Measurements from ENCODE around the gene TEKTIP1.
"Not testable (repeated sequence)": the region's sequence is repeated elsewhere in the genome, so short reads cannot be mapped to it uniquely, and the experiment has no call there.

TEKTIP1 gene

DNA sequence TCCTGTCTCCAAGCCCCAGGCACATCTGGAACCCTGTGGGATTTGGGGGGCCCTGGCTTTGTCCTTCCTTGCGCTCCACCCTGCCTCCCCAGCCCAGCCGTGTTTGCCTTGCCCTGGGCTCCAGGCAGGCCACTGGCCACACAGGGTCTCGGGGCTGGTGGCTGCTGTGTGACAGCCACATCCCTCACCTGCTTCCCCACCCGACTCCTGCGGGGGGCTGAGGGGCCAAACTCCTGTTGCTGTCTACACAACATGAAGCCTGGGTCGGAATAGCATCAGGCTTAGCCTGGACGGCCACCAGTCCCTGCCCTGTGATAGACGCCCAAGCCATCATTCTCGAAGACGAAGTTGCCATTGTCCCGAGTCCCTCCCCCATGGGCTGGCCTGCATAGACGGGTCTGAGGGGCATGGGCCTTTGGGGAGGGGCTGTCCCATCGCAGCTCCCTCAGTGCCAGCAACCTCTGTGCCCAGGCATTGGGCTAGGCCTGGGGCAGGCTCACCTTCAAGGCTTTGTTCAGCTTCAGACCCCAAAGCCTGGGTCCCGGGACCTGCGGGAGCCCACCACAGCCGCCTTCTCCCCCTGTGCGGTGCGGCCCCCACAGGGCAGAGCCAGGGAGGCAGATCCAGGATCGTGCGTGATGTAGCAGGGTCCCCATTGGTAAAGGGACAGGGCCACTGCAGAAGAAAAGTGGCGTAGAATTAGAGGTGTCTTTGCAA lies 15.5 kb upstream of the TEKTIP1 start:
- no peak for DNase-seq (ENCODE audit: low read depth)

DNA sequence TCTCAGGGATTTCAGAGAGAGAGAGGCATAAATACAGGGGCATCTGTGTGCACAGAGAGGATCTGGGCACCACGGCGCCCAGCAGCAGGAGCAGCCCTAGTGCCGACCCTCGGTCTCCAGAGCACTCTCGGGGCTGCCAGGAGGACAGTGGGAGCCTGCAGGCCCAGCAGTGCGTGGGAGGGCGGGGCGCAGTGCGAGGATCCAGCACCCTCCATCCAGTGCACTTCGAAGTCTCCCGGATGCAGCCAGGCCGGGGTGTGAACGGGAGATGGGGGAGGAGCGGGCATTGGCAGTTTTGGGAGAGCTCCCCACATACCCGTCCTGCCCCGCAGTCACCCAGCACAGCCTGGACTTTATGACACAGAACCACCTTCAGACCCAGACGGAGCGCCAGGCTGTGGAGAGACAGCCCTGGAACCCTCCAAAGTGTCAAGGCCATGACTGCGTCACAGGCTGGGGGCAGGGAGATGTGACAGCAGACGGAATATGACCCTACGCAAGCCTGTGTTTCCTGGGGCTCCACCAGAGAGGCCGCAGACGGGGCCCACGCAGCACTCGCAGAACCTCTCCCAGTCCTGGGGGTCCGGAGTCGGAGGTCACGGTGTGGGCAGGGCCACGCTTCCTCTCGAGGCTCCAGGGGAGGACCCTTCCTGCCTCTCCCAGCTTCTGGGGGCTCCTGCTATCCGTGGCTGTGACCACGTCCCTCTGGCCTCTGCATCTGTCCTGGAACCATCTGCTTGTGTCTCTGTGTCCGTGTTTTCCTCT lies 14.7 kb upstream of the TEKTIP1 start:
- DNase-seq (ENCODE audit: low read depth) = no peak

DNA sequence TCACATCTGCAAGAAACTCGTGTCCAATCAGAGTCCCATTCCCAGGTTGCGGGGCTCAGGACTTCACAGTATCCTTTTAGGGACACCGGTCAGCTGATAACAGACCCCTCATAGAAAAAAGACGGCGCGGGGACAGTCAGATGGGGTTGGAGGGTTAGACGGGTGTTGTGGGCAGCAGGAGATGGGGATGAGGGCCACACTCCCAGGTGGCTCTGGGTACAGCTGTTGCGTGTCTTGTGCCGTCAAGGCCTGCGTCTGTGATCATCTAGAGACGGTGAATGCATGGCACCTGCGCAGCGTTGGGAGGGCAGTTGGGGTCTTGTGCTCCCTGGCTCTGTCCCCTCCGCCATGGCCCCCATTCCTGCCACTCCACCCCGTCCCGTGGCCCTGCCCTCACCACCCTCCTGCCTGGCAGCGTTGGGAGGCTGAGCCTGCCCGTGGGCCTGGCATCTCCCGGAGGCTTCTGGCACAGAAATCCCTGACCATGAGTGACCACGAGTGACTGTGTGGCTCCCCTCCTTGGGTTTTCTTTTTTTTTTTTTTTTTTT lies 14.0 kb upstream of the TEKTIP1 start:
- DNase-seq (ENCODE audit: low read depth) = no peak

DNA sequence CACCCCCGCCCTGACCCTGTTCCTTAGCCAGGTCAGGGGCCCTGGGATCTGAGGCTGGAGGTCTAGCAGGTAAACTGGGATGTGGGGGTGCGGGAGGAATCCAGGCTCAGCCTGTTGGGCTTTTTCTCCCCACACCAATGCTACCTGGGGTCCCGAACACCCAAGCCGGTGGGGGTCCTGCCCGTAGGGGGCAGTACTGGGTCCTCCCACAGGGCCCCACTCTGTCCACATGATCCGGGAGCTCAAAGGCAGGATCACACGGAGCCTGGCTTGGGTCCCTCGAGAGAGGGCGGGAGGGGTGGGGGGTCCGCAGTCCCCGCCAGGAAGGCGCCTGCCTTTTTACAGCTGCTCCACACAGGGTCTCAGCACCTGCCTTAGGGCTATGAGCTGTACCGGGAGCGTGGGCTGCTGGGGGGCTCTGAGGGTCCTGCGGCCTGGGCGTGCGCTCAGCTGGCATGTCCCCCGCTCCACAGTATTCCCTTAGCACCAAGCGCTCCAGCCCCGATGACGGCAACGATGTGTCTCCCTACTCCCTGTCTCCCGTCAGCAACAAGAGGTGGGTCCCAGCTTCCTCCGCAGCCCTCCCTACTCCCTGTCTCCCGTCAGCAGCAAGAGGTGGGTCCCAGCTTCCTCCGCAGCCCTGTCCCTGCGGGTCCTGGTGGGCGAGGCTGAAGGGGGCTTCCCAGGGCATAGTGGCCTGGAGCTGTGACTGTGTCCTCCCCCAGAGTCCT lies 12.3 kb upstream of the TEKTIP1 start:
- no peak for DNase-seq (ENCODE audit: low read depth)

DNA sequence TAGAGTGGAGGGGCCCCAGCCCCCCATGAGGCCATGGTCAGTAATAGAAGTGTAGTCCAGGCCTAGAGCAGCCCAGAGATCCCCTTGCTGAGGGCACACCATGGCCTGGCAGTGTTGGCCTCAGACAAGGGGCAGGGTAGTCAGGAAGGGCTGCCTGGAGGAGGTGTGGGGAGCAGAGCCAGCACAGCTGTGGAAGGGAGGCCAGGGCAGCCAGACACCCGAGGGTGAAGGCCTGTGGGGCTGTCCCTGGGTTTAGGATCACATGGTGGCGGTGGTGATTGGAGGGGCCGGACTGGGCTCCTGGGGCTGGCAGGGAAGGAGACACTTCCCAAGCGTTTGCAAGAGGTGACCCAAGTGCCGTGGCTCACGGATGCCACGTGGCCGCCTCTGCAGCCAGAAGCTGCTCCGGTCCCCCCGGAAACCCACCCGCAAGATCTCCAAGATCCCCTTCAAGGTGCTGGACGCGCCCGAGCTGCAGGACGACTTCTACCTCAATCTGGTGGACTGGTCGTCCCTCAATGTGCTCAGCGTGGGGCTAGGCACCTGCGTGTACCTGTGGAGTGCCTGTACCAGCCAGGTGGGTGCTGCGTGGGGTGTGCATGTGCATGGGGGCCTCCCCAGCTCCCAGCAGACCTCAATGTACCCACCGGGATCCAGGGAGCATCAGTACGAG lies 11.6 kb upstream of the TEKTIP1 start:
- DNase-seq (ENCODE audit: low read depth) = no peak

DNA sequence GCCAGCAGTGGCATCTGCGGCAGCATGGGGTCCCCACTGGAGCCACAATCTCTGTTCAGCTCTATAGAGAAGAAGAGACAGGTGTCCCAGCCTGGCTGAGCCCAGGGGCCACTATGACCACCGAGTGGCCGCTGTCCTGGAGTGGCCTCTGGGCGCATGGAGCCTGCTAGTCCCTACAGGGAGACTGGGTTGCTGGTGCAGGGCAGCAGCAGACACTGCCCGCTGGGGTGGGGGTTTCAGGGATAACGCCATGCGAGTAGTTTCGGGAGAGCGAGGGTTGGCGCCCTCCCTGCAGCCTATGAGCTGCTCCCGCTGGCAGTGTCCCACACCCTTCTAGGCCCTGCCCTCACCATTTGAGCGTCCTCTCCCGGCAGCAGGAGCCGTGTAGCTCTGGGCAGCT lies 10.9 kb upstream of the TEKTIP1 start:
- no peak for DNase-seq (ENCODE audit: low read depth)

DNA sequence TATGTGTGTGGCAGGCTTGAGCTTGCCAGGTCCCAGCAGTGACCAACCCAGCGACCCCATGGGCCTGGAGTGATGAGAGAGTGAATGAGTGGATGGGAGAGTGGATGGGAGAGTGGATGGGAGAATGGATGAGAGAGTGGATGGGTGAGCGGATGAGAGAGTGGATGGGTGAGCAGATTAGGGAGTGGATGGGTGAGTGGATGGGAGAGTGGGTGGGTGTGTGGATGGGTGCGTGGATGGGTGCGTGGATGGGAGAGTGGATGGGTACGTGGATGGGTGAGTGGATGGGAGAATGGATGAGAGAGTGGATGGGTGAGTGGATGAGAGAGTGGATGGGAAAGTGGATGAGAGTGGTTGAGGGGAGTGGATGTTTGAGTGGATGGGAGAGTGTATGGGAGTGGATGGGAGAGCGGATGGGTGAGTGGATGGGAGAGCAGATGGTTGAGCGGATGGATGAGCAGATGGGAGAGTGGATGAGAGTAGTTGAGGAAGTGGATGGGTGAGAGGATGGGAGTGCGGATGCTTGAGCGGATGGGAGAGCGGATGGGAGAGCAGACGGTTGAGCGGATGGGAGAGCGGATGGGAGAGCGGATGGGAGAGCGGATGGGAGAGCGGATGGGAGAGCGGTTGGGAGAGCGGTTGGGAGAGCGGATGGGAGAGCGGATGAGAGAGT lies 10.3 kb upstream of the TEKTIP1 start:
- DNase-seq (ENCODE audit: low read depth) = no peak

DNA sequence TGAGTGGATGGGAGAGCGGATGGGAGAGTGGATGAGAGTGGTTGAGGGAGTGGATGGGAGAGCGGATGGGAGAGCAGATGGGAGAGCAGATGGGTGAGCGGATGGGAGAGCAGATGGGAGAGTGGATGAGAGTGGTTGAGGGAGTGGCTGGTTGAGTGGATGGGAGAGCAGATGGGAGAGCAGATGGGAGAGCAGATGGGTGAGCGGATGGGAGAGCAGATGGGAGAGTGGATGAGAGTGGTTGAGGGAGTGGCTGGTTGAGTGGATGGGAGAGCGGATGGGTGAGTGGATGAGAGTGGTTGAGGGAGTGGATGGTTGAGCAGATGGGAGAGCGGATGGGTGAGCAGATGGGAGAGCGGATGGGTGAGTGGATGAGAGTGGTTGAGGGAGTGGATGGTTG lies 9.7 kb upstream of the TEKTIP1 start:
- DNase-seq (ENCODE audit: low read depth) = not testable (repeated sequence)

DNA sequence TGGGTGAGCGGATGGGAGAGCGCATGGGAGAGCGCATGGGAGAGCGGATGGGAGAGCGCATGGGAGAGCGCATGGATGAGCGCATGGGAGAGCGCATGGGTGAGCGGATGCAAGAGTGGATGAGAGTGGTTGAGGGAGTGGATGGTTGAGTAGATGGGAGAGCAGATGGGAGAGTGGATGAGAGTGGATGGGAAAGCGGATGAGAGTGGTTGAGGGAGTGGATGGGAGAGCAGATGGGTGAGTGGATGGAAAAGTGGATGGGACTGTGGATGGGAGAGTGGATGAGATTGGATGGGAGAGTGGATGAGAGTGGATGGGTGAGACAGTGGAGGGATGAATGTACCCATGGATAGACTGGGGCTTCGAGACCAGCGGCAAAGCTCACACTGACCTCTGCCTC lies 8.6 kb upstream of the TEKTIP1 start:
- no peak for DNase-seq (ENCODE audit: low read depth)

DNA sequence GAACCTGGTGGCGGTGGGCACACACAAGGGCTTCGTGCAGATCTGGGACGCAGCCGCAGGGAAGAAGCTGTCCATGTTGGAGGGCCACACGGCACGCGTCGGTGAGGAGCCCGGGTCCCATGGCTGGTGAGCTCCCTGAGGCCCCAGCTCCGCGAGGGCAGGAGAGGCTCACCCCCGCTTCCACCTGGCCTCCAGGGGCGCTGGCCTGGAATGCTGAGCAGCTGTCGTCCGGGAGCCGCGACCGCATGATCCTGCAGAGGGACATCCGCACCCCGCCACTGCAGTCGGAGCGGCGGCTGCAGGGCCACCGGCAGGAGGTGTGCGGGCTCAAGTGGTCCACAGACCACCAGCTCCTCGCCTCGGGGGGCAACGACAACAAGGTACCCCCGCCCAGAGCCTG lies 7.3 kb upstream of the TEKTIP1 start:
- no peak for DNase-seq (ENCODE audit: low read depth)

DNA sequence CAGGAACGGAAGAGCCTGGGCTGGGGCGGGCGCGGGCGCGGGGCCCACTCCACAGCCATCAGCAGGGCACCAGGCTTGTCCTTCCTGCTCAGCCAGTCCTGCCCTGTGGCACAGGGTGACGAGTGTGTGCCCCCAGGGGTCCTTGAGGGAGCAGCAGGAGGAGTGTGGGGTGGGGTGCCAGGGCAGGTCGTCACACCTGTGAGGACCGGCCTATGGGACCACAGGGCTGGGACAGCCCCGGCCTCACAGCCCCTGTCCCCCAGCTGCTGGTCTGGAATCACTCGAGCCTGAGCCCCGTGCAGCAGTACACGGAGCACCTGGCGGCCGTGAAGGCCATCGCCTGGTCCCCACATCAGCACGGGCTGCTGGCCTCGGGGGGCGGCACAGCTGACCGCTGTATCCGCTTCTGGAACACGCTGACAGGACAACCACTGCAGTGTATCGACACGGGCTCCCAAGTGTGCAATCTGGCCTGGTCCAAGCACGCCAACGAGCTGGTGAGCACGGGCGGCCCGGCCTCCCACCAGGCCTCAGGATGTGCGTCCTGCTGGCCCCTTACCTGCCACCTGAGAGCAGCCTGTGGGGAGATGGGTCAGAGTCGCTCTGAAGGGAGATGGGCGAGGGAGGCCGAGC lies 6.7 kb upstream of the TEKTIP1 start:
- no peak for DNase-seq (ENCODE audit: low read depth)

DNA sequence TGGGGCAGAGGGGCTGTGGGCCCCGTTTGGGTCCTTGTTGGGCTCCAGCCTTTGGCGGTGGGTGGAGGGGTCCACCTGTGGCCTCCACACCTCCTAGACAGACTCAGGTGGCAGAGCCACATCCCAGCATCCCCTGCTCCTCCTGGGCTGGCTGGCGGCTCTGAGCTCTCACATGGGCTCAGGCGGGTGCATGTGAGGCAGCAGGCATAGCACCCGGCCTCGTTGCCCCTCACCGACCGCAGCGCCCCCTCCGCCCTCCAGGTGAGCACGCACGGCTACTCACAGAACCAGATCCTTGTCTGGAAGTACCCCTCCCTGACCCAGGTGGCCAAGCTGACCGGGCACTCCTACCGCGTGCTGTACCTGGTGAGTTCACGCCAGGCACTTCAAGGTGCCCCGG lies 5.9 kb upstream of the TEKTIP1 start:
- no peak for DNase-seq (ENCODE audit: low read depth)

DNA sequence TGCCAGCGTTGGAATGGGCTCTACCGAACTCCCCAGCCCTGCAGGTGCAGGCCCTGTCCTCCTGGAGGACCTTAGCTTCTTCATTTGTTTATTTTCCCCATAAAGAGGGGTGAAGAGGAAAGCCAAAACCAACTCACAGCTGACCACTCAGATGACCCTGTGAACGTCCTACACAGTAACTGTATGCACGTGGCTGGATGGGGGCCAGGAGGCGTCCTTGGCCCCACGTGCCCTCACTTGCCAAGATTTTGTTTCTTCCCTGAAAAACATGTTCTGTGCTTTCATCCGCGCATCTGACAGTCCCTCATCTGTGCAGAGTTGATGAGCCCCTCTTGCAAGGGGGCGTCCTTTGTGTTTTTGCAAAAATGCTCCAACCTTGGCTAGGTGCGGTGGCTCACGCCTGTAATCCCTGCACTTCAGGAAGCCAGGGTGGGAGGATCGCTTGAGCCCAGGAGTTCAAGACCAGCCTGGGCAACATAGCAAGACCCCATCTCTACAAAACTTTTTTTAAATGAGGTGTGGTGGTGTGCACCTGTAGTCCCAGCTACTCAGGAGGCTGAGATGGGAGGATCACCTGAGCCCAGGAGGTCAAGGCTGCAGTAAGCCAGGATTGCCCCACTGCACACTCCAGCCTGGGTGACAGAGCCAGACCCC lies 5.3 kb upstream of the TEKTIP1 start:
- DNase-seq (ENCODE audit: low read depth) = no peak

DNA sequence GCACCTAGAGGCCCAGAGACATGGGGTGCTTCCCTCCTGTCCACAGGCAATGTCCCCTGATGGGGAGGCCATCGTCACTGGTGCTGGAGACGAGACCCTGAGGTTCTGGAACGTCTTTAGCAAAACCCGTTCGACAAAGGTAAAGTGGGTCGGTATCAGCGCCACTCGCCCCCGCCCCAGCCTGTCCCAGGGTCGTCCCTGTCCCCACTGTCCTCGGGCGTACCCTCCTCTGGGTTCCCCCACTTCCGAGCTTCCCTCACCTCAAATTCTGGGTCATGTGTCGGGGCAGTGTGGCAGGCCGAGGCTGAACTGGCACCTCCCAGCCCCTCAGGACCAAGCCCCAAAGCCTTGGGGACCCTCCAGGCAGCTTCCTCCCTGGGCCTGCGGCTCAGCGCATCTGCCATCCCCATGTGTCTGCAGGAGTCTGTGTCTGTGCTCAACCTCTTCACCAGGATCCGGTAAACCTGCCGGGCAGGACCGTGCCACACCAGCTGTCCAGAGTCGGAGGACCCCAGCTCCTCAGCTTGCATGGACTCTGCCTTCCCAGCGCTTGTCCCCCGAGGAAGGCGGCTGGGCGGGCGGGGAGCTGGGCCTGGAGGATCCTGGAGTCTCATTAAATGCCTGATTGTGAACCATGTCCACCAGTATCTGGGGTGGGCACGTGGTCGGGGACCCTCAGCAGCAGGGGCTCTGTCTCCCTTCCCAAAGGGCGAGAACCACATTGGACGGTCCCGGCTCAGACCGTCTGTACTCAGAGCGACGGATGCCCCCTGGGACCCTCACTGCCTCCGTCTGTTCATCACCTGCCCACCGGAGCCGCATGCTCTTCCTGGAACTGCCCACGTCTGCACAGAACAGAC lies 4.4 kb upstream of the TEKTIP1 start:
- no peak for DNase-seq (ENCODE audit: low read depth)

DNA sequence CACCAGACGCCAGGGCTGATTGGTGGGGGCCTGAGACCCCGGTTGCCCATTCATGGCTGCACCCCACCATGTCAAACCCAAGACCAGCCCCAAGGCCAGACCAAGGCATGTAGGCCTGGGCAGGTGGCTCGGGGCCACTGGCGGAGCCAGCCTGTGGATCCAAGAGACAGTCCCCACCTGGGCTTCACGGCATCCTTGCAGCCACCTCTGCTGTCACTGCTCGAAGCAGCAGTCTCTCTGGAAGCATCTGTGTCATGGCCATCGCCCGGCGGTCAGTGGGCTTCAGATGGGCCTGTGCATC lies 3.8 kb upstream of the TEKTIP1 start:
- no peak for DNase-seq (ENCODE audit: low read depth)

DNA sequence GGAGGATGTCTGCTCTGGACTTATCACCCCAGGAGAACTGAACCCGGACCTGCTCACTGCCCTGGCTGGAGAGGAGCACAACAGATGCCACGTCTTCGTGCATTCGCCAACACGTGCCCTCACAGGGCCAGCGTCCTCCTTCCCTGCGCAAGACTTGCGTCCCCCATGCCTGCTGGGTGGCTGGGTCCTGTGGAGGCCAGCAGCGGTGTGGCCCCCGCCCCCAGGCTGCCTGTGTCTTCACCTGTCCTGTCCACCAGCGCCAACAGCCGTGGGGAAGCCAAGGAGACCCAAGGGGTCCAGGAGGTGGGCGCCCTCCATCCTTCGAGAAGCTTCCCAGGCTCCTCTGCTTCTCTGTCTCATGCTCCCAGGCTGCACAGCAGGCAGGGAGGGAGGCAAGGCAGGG lies 3.4 kb upstream of the TEKTIP1 start:
- no peak for DNase-seq (ENCODE audit: low read depth)

DNA sequence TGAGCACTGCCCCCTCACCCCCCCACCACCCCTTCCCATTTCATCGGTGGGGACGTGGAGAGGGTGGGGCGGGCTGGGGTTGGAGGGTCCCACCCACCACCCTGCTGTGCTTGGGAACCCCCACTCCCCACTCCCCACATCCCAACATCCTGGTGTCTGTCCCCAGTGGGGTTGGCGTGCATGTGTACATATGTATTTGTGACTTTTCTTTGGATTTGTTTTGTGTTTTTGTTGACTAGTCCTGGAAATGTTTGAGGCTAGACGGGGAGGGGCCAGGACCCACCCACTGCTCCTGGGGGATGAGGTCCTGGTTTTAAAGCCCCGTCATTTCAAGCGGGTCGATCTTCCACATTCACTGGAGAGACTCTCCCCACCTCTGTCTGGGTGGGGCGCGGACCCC lies 3.0 kb upstream of the TEKTIP1 start:
- no peak for DNase-seq (ENCODE audit: low read depth)

DNA sequence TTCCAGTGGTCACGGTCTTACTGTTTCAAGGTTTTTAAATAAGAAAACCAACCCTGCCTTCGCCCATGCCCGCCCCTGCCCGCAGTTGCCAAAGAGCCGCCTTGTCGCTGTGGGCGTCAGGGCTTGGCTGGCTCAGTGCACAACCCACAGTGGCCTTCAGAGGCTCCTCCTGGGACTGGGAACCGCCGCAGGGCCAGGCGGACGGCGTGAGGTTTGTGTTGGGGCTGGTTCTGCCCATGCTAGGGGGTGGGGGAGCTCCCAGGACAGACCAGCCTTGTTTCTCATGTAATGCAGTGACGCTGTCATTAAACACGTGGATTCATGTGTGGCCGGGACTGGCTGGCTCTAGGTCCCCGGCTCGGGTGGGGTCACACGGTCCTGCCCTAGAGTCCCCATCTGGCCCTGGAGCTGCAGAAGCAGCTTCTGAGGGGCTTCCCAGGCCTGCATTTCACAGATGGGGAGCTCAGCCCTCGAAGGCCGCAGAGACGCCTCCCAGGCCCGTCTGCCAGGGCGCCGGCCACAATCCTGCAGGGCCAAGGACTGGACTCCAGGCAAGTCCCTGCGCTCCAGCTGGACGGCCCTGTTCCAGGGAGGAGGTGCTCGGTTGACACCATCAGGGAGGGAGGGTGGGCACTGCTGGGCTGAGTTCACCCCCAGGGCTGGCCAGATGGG lies 2.4 kb upstream of the TEKTIP1 start:
- no peak for DNase-seq (ENCODE audit: low read depth)

DNA sequence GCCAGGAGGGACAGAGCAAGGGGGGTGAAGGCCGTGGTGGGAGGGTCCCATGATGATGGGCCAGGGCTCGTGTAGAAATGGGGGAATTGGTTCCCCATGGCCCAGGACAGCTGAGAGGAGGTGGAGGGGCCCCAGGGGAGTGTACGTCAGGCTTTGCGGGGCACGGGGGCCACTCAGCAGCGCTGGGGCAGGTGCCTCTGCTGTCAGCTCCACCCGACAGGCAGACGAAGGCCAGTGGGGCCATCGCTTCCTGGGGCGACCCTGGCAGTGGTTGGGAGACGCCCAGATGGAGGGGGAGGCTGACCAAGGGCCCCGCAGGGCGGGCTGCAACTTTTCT lies 1.9 kb upstream of the TEKTIP1 start:
- DNase-seq (ENCODE audit: low read depth) = no peak

Measured in T follicular helper cell (primary cell).